Panc1 (cell line): ENCODE data around the gene PRKAG2. TPM values are rescaled to one million over a fixed set of nuclear protein-coding genes. Genes with fewer than 3 reads are reported as not detected.

ENCODE experiments used
- ATAC-seq: fragments of 200-7000 bp; cut with Tn5 transposase; 2 replicates; pipeline ENCODE4 v1.9.1; 2020; ENCODE audit warnings: mild to moderate bottlenecking, moderate library complexity
- BruUV-seq: library from RNA; stranded (reverse); fragments of 400-500 nt; replicated peaks from 2 replicates; lab custom pipeline; 2021; lab: Mats Ljungman, UMichigan
- CTCF ChIA-PET: fragments of 300-600 bp; sonication (Branson Sonifier 250); formaldehyde crosslinking; loops from one replicate; lab custom pipeline; 2022; ENCODE audit warnings: antibody characterized with exemption; lab: Charles Lee
- POLR2A ChIA-PET: fragments of 300-600 bp; sonication (Branson Sonifier 250); formaldehyde crosslinking; loops from one replicate; lab custom pipeline; 2022; ENCODE audit warnings: antibody characterized with exemption; lab: Charles Lee
- DNase-seq: peaks from one replicate; pipeline ENCODE4 v3.0.0-alpha.2; 2010; ENCODE audit warnings: low read depth, low spot score
- H3K27ac ChIP-seq: 2 replicates; pipeline ENCODE4 v1.5.1; 2011; ENCODE audit warnings: mild to moderate bottlenecking, low read length, inconsistent platforms
- H3K27me3 ChIP-seq: fragments of 200-500 bp; sonication (Bioruptor generic); 2 replicates; pipeline ENCODE4 v1.6.0; 2014; ENCODE audit warnings: low read length, inconsistent platforms; ENCODE audit not compliant: control insufficient read depth, insufficient read depth
- H3K36me3 ChIP-seq: fragments of 200-500 bp; sonication (Bioruptor generic); 2 replicates; pipeline ENCODE4 v1.5.1; 2014; ENCODE audit warnings: inconsistent platforms, mild to moderate bottlenecking, low read length, moderate library complexity; ENCODE audit not compliant: control insufficient read depth, insufficient read depth
- H3K4me1 ChIP-seq: 2 replicates; pipeline ENCODE4 v1.5.1; 2011; ENCODE audit warnings: inconsistent platforms, mild to moderate bottlenecking, low read length, moderate library complexity; ENCODE audit not compliant: control insufficient read depth, insufficient read depth
- H3K4me3 ChIP-seq, 2 experiments: 2 replicates each; pipeline ENCODE4 v1.5.1; 2011 to 2012; ENCODE audit warnings: low read depth in 2 of 2, low read length in 2 of 2, mild to moderate bottlenecking in 2 of 2, inconsistent platforms in 1 of 2, moderate library complexity in 1 of 2
- H3K9me3 ChIP-seq: fragments of 200-500 bp; sonication (Bioruptor generic); 2 replicates; pipeline ENCODE4 v1.5.1; 2014; ENCODE audit warnings: low read depth, mild to moderate bottlenecking, inconsistent platforms, low read length, moderate library complexity; ENCODE audit not compliant: control insufficient read depth, insufficient read depth
- POLR2AphosphoS5 ChIP-seq: IDR thresholded peaks from 2 replicates; pipeline ENCODE4 v1.6.1; 2012; ENCODE audit warnings: mild to moderate bottlenecking, low read depth, low read length, moderate library complexity
- SIN3A ChIP-seq: IDR thresholded peaks from 2 replicates; pipeline ENCODE4 v1.6.1; 2012; ENCODE audit warnings: low read depth, mild to moderate bottlenecking, low read length, moderate library complexity, borderline replicate concordance; ENCODE audit not compliant: insufficient read depth
- TCF7L2 ChIP-seq: IDR thresholded peaks from 2 replicates; pipeline ENCODE4 v1.6.1; 2011; ENCODE audit warnings: mild to moderate bottlenecking, low read depth, low read length, inconsistent platforms
- in situ Hi-C: cut with HindIII; loops from 2 replicates; pipeline ENCODE4 v1.10.0; 2016; ENCODE audit warnings: low sequenced_read_pairs, low pct_unique_long_range_greater_than_20kb
- intact Hi-C: fragments of 100-400 bp; cut with micrococcal nuclease; formaldehyde crosslinking; loops from one replicate; pipeline ENCODE4 v1.10.0; 2022; ENCODE audit not compliant: unreplicated experiment
- total RNA-seq: library from RNA; stranded (reverse); gene quantifications from one replicate; pipeline ENCODE4 v1.2.1, GENCODE V29; 2021; ENCODE audit not compliant: unreplicated experiment
- TF ChIP-seq, protein P1 (sequence below): fragments of 450-650 bp; IDR thresholded peaks from 2 replicates; pipeline ENCODE4 v1.5.1; 2017; ENCODE audit warnings: mild to moderate bottlenecking
- TF ChIP-seq, protein P2 (sequence below), 2 experiments: IDR thresholded peaks; 2 replicates each; pipeline ENCODE4 v1.6.1; 2011 to 2012; ENCODE audit warnings: low read depth in 2 of 2, control low read depth in 1 of 2, low read length in 1 of 2, mild to moderate bottlenecking in 1 of 2, moderate library complexity in 1 of 2; ENCODE audit not compliant: insufficient read depth in 1 of 2

PRKAG2 gene
- total RNA-seq, 1 experiment from 2014 or later, result 71.6 TPM

DNA sequence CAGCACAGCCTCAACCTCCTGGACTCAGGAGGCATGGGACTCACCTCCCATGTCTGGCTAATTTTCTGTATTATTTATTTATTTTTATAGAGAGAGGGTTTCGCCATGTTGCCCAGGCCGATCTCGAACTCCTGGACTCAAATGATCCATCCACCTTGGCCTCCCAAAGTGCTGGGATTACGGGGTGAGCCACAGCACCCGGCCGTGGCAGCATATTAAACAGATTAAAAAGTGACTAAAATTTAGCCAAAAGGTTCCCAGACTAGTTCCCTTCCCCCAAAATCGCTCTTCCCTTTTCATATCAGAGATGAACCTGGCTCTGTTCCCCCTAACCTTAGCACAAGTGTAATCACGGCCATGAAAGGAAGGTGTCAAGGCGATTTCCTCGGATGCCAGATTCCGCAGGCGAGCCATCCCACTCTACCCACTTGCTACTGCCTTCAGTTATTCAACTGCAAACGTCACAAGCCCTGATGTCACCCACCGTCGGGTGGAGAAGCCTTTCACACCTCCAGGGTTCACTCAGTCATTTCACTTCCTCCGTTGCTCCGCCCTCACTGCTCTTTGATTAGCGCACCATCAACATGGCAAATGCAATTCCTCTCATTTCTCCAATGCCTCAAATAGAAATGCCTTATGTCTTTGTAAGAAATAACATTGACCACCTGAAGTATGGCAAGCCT lies 252.5 kb downstream of the PRKAG2 start:
- DNase-seq, result no peak
- no peaks in the 10 kb centered on the region for H3K27me3 ChIP-seq
- H3K4me3 ChIP-seq, result no peak overlapping the region
- in situ Hi-C loops, result no loop called here
- no peaks in the 10 kb centered on the region for H3K36me3 ChIP-seq
- ATAC-seq, result no peak
- H3K27ac ChIP-seq, result peak overlapping the region; percentile 32
- peaks cover 47% of the 10 kb centered on the region for H3K4me1 ChIP-seq
- BruUV-seq, result no TSS peak
- H3K9me3 ChIP-seq, result no peaks in the 10 kb centered on the region
- CTCF ChIA-PET, result no interaction called here
- TF ChIP-seq POLR2AphosphoS5, result no peak
- TF ChIP-seq, protein P1, sequence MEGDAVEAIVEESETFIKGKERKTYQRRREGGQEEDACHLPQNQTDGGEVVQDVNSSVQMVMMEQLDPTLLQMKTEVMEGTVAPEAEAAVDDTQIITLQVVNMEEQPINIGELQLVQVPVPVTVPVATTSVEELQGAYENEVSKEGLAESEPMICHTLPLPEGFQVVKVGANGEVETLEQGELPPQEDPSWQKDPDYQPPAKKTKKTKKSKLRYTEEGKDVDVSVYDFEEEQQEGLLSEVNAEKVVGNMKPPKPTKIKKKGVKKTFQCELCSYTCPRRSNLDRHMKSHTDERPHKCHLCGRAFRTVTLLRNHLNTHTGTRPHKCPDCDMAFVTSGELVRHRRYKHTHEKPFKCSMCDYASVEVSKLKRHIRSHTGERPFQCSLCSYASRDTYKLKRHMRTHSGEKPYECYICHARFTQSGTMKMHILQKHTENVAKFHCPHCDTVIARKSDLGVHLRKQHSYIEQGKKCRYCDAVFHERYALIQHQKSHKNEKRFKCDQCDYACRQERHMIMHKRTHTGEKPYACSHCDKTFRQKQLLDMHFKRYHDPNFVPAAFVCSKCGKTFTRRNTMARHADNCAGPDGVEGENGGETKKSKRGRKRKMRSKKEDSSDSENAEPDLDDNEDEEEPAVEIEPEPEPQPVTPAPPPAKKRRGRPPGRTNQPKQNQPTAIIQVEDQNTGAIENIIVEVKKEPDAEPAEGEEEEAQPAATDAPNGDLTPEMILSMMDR, result no peak
- no peak for TF ChIP-seq SIN3A
- no peak for TF ChIP-seq TCF7L2
- TF ChIP-seq, protein P2, sequence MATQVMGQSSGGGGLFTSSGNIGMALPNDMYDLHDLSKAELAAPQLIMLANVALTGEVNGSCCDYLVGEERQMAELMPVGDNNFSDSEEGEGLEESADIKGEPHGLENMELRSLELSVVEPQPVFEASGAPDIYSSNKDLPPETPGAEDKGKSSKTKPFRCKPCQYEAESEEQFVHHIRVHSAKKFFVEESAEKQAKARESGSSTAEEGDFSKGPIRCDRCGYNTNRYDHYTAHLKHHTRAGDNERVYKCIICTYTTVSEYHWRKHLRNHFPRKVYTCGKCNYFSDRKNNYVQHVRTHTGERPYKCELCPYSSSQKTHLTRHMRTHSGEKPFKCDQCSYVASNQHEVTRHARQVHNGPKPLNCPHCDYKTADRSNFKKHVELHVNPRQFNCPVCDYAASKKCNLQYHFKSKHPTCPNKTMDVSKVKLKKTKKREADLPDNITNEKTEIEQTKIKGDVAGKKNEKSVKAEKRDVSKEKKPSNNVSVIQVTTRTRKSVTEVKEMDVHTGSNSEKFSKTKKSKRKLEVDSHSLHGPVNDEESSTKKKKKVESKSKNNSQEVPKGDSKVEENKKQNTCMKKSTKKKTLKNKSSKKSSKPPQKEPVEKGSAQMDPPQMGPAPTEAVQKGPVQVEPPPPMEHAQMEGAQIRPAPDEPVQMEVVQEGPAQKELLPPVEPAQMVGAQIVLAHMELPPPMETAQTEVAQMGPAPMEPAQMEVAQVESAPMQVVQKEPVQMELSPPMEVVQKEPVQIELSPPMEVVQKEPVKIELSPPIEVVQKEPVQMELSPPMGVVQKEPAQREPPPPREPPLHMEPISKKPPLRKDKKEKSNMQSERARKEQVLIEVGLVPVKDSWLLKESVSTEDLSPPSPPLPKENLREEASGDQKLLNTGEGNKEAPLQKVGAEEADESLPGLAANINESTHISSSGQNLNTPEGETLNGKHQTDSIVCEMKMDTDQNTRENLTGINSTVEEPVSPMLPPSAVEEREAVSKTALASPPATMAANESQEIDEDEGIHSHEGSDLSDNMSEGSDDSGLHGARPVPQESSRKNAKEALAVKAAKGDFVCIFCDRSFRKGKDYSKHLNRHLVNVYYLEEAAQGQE (IDR thresholded peaks at IDR 0.05; ENCODE audit: insufficient read depth in 1 of 2, low read depth in 2 of 2, low read length in 1 of 2), result no peak
- POLR2A ChIA-PET, result no interaction called here
- intact Hi-C loops, result no loop called here

DNA sequence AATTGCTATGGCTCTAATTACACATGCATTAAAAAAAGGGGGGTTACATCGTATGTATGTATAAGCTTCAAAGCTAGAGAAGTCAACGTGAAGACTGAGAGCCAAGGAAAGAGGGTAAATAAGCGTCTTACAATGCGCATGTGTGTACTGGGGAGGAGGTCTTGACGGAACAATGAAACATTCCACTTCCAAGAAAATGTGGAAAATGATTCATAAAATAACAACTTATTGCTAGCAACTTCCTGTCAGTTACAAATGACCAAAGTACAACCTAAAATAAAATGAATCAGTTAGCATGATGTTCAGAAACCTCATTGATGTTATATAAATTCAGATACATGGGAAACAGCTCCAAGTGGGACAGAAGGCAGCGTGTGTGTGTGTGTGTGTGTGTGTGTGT lies 253.1 kb downstream of the PRKAG2 start:
- Histone ChIP-seq H3K27me3 (no peaks in the 10 kb centered on the region), H3K4me1 (peaks cover 41% of the 10 kb centered on the region), H3K9me3 (no peaks in the 10 kb centered on the region), H3K36me3 (no peaks in the 10 kb centered on the region), H3K4me3 (no peak overlapping the region), H3K27ac (no peak overlapping the region)
- no peak for TF ChIP-seq POLR2AphosphoS5
- TF ChIP-seq, protein P2 (IDR thresholded peaks at IDR 0.05; ENCODE audit: insufficient read depth in 1 of 2, low read depth in 2 of 2, low read length in 1 of 2), result no peak
- TF ChIP-seq, protein P1, result no peak
- TF ChIP-seq SIN3A, result no peak
- no peak for TF ChIP-seq TCF7L2
- DNase-seq (no peak), ATAC-seq (no peak)
- no TSS peak for BruUV-seq
- ChIA-PET POLR2A (no interaction called here), CTCF (interaction anchor here (1.0 kb wide), 1 partner anchor 47 kb away, joined by 4 read pairs; no protein-coding TSS in a partner anchor)
- in situ Hi-C loops, result no loop called here
- intact Hi-C loops, result no loop called here
